ENCODE data around the gene GRM7.

DNA sequence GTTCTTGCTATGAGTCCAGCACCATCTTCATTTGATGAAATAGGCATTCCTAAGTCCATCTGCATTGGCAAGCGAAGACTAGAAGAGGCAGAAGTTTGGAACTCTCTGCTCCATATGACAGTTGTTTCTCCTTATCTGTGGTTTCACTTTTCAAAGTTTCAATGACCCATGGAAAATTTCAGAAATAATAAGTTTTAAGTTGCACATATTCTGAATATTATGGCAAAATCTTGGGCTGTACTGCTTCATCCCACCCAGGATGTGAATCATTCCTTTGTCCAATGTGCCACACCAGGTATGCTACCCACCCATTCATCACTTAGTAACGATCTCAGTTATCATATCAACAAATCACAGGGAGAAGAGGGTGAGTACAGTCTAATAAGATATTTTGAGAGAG is 647.9 kb downstream of the GRM7 start:
- TF ChIP-seq, protein P1, sequence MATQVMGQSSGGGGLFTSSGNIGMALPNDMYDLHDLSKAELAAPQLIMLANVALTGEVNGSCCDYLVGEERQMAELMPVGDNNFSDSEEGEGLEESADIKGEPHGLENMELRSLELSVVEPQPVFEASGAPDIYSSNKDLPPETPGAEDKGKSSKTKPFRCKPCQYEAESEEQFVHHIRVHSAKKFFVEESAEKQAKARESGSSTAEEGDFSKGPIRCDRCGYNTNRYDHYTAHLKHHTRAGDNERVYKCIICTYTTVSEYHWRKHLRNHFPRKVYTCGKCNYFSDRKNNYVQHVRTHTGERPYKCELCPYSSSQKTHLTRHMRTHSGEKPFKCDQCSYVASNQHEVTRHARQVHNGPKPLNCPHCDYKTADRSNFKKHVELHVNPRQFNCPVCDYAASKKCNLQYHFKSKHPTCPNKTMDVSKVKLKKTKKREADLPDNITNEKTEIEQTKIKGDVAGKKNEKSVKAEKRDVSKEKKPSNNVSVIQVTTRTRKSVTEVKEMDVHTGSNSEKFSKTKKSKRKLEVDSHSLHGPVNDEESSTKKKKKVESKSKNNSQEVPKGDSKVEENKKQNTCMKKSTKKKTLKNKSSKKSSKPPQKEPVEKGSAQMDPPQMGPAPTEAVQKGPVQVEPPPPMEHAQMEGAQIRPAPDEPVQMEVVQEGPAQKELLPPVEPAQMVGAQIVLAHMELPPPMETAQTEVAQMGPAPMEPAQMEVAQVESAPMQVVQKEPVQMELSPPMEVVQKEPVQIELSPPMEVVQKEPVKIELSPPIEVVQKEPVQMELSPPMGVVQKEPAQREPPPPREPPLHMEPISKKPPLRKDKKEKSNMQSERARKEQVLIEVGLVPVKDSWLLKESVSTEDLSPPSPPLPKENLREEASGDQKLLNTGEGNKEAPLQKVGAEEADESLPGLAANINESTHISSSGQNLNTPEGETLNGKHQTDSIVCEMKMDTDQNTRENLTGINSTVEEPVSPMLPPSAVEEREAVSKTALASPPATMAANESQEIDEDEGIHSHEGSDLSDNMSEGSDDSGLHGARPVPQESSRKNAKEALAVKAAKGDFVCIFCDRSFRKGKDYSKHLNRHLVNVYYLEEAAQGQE (IDR thresholded peaks at IDR 0.05; ENCODE audit: insufficient replicate concordance, low read depth): no peak
- TF ChIP-seq, protein P2, sequence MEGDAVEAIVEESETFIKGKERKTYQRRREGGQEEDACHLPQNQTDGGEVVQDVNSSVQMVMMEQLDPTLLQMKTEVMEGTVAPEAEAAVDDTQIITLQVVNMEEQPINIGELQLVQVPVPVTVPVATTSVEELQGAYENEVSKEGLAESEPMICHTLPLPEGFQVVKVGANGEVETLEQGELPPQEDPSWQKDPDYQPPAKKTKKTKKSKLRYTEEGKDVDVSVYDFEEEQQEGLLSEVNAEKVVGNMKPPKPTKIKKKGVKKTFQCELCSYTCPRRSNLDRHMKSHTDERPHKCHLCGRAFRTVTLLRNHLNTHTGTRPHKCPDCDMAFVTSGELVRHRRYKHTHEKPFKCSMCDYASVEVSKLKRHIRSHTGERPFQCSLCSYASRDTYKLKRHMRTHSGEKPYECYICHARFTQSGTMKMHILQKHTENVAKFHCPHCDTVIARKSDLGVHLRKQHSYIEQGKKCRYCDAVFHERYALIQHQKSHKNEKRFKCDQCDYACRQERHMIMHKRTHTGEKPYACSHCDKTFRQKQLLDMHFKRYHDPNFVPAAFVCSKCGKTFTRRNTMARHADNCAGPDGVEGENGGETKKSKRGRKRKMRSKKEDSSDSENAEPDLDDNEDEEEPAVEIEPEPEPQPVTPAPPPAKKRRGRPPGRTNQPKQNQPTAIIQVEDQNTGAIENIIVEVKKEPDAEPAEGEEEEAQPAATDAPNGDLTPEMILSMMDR (IDR thresholded peaks at IDR 0.05; ENCODE audit: insufficient read depth, low read length): no peak
- TF ChIP-seq GABPA (IDR thresholded peaks at IDR 0.05; ENCODE audit: low read depth) (no peak), POLR2AphosphoS5 (IDR thresholded peaks at IDR 0.05; ENCODE audit: low read depth) (no peak), SPI1 (IDR thresholded peaks at IDR 0.05; ENCODE audit: borderline replicate concordance, low read depth) (no peak)

Data from HL-60 (cell line).